HepG2 (cell line): ENCODE measurements around the gene RPL4. TPM values are rescaled to one million over a fixed set of nuclear protein-coding genes. Genes with fewer than 3 reads are reported as not detected.

Source experiments
- ATF7 ChIP-seq, 2 experiments: fragments of 450-650 bp in 1 of 2; sonication (generic) in 1 of 2; formaldehyde crosslinking in 1 of 2; IDR thresholded peaks; 2 replicates each; pipeline versions ENCODE4 v1.4.0 to v1.6.1; 2016 to 2020; ENCODE audit warnings: antibody characterized with exemption in 1 of 2, mild to moderate bottlenecking in 1 of 2, missing genetic modification reagents in 1 of 2
- CHD2 ChIP-seq: IDR thresholded peaks from 2 replicates; pipeline ENCODE4 v1.6.1; 2011; ENCODE audit warnings: low read depth, low read length, improper control_type of control experiment
- E2F1 ChIP-seq: sonication (generic); formaldehyde crosslinking; IDR thresholded peaks from 2 replicates; pipeline ENCODE4 v1.5.0; 2020; ENCODE audit warnings: missing genetic modification reagents
- MTERF4 ChIP-seq: sonication (generic); formaldehyde crosslinking; IDR thresholded peaks from 2 replicates; pipeline ENCODE4 v1.8.0; 2023; ENCODE audit warnings: mild to moderate bottlenecking, missing genetic modification reagents
- NFKBIZ ChIP-seq: IDR thresholded peaks from 2 replicates; pipeline ENCODE4 v1.6.1; 2018; ENCODE audit warnings: missing genetic modification reagents, missing compliant biosample characterization
- POGZ ChIP-seq: sonication (generic); formaldehyde crosslinking; IDR thresholded peaks from 2 replicates; pipeline ENCODE4 v1.4.0; 2020; ENCODE audit warnings: mild to moderate bottlenecking, missing genetic modification reagents
- POLR2G ChIP-seq: fragments of 200-400 bp; formaldehyde crosslinking; IDR thresholded peaks from 2 replicates; pipeline ENCODE4 v1.6.1; 2018; ENCODE audit warnings: mild to moderate bottlenecking, low read depth, low read length, moderate library complexity
- ZNF644 ChIP-seq: IDR thresholded peaks from 2 replicates; pipeline ENCODE4 v1.6.1; 2016; ENCODE audit warnings: low read depth
- ZNF652 ChIP-seq: IDR thresholded peaks from 2 replicates; pipeline ENCODE4 v1.6.1; 2016; ENCODE audit warnings: low read depth, borderline replicate concordance
- ZNF687 ChIP-seq: sonication (generic); formaldehyde crosslinking; IDR thresholded peaks from 2 replicates; pipeline ENCODE4 v1.5.1; 2020; ENCODE audit warnings: mild to moderate bottlenecking, missing genetic modification reagents, moderate library complexity
- ZNF775 ChIP-seq: sonication (generic); formaldehyde crosslinking; IDR thresholded peaks from 2 replicates; pipeline ENCODE4 v1.4.0; 2020; ENCODE audit warnings: missing genetic modification reagents, mild to moderate bottlenecking, moderate library complexity, borderline replicate concordance
- ZNF781 ChIP-seq: sonication (generic); formaldehyde crosslinking; IDR thresholded peaks from 2 replicates; pipeline ENCODE4 v1.5.1; 2020; ENCODE audit warnings: borderline replicate concordance, mild to moderate bottlenecking, missing genetic modification reagents; ENCODE audit errors: not compliant biosample characterization
- polyA plus RNA-seq, 8 experiments: library from polyadenylated mRNA; depleted of rRNA in 3 of 8; stranded (reverse) in 7 of 8; unstranded in 1 of 8; fragments of >200 nt; fragmentation: Illumina TruSeq in 4 of 8; extraction: Trizol in 4 of 8; gene quantifications; 2 replicates each; pipeline versions ENCODE4 v1.2.1 to v1.2.3, GENCODE V29; 2011 to 2016; ENCODE audit warnings: low read depth in 4 of 8, missing spikeins in 1 of 8, mixed read lengths in 1 of 8; ENCODE audit not compliant: insufficient read depth in 1 of 8
- total RNA-seq, 5 experiments: library from RNA; depleted of rRNA; stranded (reverse); fragments of >200 nt; fragmentation: Illumina TruSeq; extraction: Trizol; gene quantifications; 2 replicates each; pipeline ENCODE4 v1.2.3, GENCODE V29; 2016; ENCODE audit warnings: low read depth in 1 of 5
- TF ChIP-seq, protein P1 (sequence below): sonication (generic); formaldehyde crosslinking; IDR thresholded peaks from 2 replicates; pipeline ENCODE4 v1.4.0; 2020; ENCODE audit warnings: missing genetic modification reagents, borderline replicate concordance
- TF ChIP-seq, protein P2 (sequence below), 2 experiments: sonication (generic) in 1 of 2; formaldehyde crosslinking in 1 of 2; IDR thresholded peaks; 2 replicates each; pipeline versions ENCODE4 v1.5.1 to v1.6.1; 2011 to 2020; ENCODE audit warnings: borderline replicate concordance in 1 of 2, low read depth in 1 of 2, low read length in 1 of 2, mild to moderate bottlenecking in 1 of 2, missing genetic modification reagents in 1 of 2, moderate library complexity in 1 of 2
- TF ChIP-seq, protein P3 (sequence below): sonication (generic); formaldehyde crosslinking; IDR thresholded peaks from 2 replicates; pipeline ENCODE4 v1.4.0; 2020; ENCODE audit warnings: missing genetic modification reagents

RPL4 gene
- total and polyA plus RNA-seq, 2 of the 13 experiments (the other 11 are each of a cell fraction or from before 2014, with no cell fraction given), result 3,630 to 3,960 TPM

GRCh38 chr15:66497502-66498455 is 6.9 kb downstream of the RPL4 start, which contains the start of gene SNAPC5 (continued):
- TF ChIP-seq ZNF687 (CRISPR knock-in tag) (peak; percentile 91), MTERF4 (CRISPR knock-in tag) (peak; percentile 25; the same call in 1 of the 2 replicates), ZNF652 (CRISPR knock-in tag) (peak; percentile 49; the same call in 1 of the 2 replicates), ZNF644 (no peak), ATF7 (IDR thresholded peaks at IDR 0.05) (peak; percentile 58), ATF7 (CRISPR knock-in tag; IDR thresholded peaks at IDR 0.05) (peak; percentile 77), CHD2 (peak; percentile 55), ZNF781 (CRISPR knock-in tag) (no peak), NFKBIZ (CRISPR knock-in tag) (peak; percentile 71; the same call in 1 of the 2 replicates), E2F1 (CRISPR knock-in tag) (0 out of 2 replicates have a peak, but pooled peaks have one; percentile 31), POLR2G (peak; percentile 96), ZNF775 (CRISPR knock-in tag) (no peak), POGZ (peak; percentile 96)
- TF ChIP-seq, protein P1, sequence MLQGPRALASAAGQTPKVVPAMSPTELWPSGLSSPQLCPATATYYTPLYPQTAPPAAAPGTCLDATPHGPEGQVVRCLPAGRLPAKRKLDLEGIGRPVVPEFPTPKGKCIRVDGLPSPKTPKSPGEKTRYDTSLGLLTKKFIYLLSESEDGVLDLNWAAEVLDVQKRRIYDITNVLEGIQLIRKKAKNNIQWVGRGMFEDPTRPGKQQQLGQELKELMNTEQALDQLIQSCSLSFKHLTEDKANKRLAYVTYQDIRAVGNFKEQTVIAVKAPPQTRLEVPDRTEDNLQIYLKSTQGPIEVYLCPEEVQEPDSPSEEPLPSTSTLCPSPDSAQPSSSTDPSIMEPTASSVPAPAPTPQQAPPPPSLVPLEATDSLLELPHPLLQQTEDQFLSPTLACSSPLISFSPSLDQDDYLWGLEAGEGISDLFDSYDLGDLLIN (CRISPR knock-in tag), result no peak
- TF ChIP-seq, protein P2, sequence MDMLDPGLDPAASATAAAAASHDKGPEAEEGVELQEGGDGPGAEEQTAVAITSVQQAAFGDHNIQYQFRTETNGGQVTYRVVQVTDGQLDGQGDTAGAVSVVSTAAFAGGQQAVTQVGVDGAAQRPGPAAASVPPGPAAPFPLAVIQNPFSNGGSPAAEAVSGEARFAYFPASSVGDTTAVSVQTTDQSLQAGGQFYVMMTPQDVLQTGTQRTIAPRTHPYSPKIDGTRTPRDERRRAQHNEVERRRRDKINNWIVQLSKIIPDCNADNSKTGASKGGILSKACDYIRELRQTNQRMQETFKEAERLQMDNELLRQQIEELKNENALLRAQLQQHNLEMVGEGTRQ (IDR thresholded peaks at IDR 0.05; ENCODE audit: low read depth, low read length), result no peak
- TF ChIP-seq, protein P2 (CRISPR knock-in tag; IDR thresholded peaks at IDR 0.05; ENCODE audit: borderline replicate concordance), result no peak; the same call in 1 of the 2 replicates
- TF ChIP-seq, protein P3, sequence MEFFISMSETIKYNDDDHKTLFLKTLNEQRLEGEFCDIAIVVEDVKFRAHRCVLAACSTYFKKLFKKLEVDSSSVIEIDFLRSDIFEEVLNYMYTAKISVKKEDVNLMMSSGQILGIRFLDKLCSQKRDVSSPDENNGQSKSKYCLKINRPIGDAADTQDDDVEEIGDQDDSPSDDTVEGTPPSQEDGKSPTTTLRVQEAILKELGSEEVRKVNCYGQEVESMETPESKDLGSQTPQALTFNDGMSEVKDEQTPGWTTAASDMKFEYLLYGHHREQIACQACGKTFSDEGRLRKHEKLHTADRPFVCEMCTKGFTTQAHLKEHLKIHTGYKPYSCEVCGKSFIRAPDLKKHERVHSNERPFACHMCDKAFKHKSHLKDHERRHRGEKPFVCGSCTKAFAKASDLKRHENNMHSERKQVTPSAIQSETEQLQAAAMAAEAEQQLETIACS (CRISPR knock-in tag), result no peak
